T-cell (primary cell): ENCODE results near the gene RNF217. TPM values are rescaled to one million over a fixed set of nuclear protein-coding genes. Genes with fewer than 3 reads are reported as not detected.

Source experiments
- ATAC-seq, 4 experiments: fragments of 200-7000 bp in 3 of 4; fragments of 150-1000 bp in 1 of 4; cut with Tn5 transposase; replicated peaks in 1 of 4; 1 replicate in 3 of 4; 2 replicates in 1 of 4; pipeline ENCODE4 v1.10.0; 2021; ENCODE audit warnings: moderate library complexity in 3 of 4, mild to moderate bottlenecking in 2 of 4, moderate number of reproducible peaks in 1 of 4
- CTCF ChIA-PET, 2 donors: fragments of 300-600 bp; sonication (Branson Sonifier 250); formaldehyde crosslinking; loops; one replicate each; lab custom pipeline; 2022; ENCODE audit warnings: antibody characterized with exemption in 2 of 2; lab: Charles Lee
- POLR2A ChIA-PET, 2 donors: fragments of 300-600 bp; sonication (Branson Sonifier 250); formaldehyde crosslinking; loops; one replicate each; lab custom pipeline; 2022; ENCODE audit warnings: antibody characterized with exemption in 2 of 2; lab: Charles Lee
- DNase-seq, 35 experiments: peaks; one replicate each; pipeline versions ENCODE4 v3.0.0 to v3.0.0-alpha.2; 2013 to 2023
- H3K27ac ChIP-seq: one replicate; pipeline ENCODE4 v1.5.1; 2013; ENCODE audit warnings: low read length
- H3K27me3 ChIP-seq, 2 experiments: replicated peaks in 1 of 2; 1 replicate in 1 of 2; 2 replicates in 1 of 2; pipeline versions ENCODE4 v1.6.1 to v1.7.0; 2013; ENCODE audit warnings: low read length in 1 of 2, mixed read lengths in 1 of 2; ENCODE audit not compliant: control insufficient read depth in 2 of 2, insufficient read depth in 2 of 2; ENCODE audit errors: extremely low read depth in 1 of 2
- H3K36me3 ChIP-seq, 2 donors: 1 replicate in 1 of 2; 2 replicates in 1 of 2; pipeline versions ENCODE4 v1.6.1 to v1.7.0; 2013; ENCODE audit warnings: low read length in 1 of 2; ENCODE audit not compliant: control insufficient read depth in 2 of 2, insufficient read depth in 1 of 2; ENCODE audit errors: extremely low read depth in 1 of 2
- H3K4me1 ChIP-seq, 2 experiments: 1 replicate in 1 of 2; 2 replicates in 1 of 2; pipeline versions ENCODE4 v1.6.1 to v1.7.0; 2013; ENCODE audit warnings: low read length in 2 of 2, mixed read lengths in 1 of 2; ENCODE audit not compliant: insufficient read depth in 2 of 2, control insufficient read depth in 1 of 2; ENCODE audit errors: extremely low read depth in 1 of 2
- H3K4me3 ChIP-seq, 2 donors: 1 replicate in 1 of 2; 2 replicates in 1 of 2; pipeline versions ENCODE4 v1.5.1 to v1.7.0; 2013; ENCODE audit warnings: mild to moderate bottlenecking in 2 of 2, low read length in 1 of 2, moderate library complexity in 1 of 2; ENCODE audit not compliant: control insufficient read depth in 1 of 2; ENCODE audit errors: extremely low read depth in 1 of 2
- H3K9me3 ChIP-seq: 2 replicates; pipeline ENCODE4 v1.7.0; 2013
- H3K27ac Mint-ChIP-seq, 2 donors: one replicate each; pipeline ENCODE4 v1.8.0; 2020 to 2021; ENCODE audit warnings: mild to moderate bottlenecking in 2 of 2, mixed read lengths in 2 of 2
- H3K27me3 Mint-ChIP-seq, 2 donors: one replicate each; pipeline ENCODE4 v1.8.0; 2021 to 2022; ENCODE audit warnings: mixed read lengths in 2 of 2
- H3K36me3 Mint-ChIP-seq: one replicate; pipeline ENCODE4 v1.8.0; 2021; ENCODE audit warnings: mixed read lengths
- H3K4me1 Mint-ChIP-seq, 3 donors: one replicate each; pipeline ENCODE4 v1.8.0; 2020 to 2022; ENCODE audit warnings: mixed read lengths in 3 of 3, mild to moderate bottlenecking in 1 of 3
- H3K4me3 Mint-ChIP-seq, 3 donors: one replicate each; pipeline ENCODE4 v1.8.0; 2020 to 2022; ENCODE audit warnings: mild to moderate bottlenecking in 3 of 3, mixed read lengths in 3 of 3, moderate library complexity in 3 of 3
- H3K9me3 Mint-ChIP-seq, 3 donors: one replicate each; pipeline ENCODE4 v1.8.0; 2020 to 2022; ENCODE audit warnings: mixed read lengths in 3 of 3
- WGBS: methylation state at CpG from one replicate; pipeline ENCODE4 v1.1.5; 2013; ENCODE audit warnings: missing lambda C conversion rate; ENCODE audit not compliant: insufficient coverage; 5-methylcytosine and 5-hydroxymethylcytosine counted together
- total RNA-seq, 35 experiments: library from RNA in 6 of 35; stranded (reverse) in 6 of 35; fragments of 120-200 nt in 1 of 35; gene quantifications; one replicate each; pipeline versions ENCODE4 v1.2.1 to v1.2.4 and lab custom pipeline; 2013 to 2026

Gene RNF217
- total RNA-seq, 5 donors from 2014 or later (not counting 1 experiment from before 2014, with no cell fraction given): 0.16 to 0.89 (median 0.59) TPM

DNA sequence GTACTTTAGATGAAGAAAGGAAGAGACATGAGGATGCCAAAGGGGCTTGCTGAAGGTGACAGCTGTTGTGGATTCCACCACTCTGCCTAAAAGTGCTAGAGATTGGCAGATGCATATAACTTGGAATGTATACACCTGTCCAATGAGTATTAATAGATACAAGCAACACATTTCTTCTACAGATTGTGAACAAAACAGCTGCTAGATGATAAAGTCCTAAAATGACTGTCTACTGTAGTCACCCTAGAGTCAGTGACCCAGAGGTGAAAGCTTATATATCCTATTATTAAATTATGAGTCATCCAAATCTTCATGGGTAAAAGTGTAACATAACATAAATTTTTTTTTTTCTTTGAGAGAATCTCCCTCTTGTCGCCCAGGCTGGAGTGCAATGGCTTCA, 5.2 kb downstream of the RNF217 start:
- Histone ChIP-seq H3K4me3 (no peak overlapping the region), H3K36me3 (no peaks in the 10 kb centered on the region), H3K4me1 (peaks cover 5 to 7% of the 10 kb centered on the region in 2 experiments), H3K27ac (no peak overlapping the region), H3K9me3 (no peaks in the 10 kb centered on the region), H3K27me3 (peaks cover 0 to 9% of the 10 kb centered on the region in 2 experiments)
- no peaks in the 10 kb centered on the region for H3K36me3 Mint-ChIP-seq
- ATAC-seq (no peak), DNase-seq (no peak)
- WGBS: 100% methylated on average over 1 of the region's 1 CpG
- ChIA-PET POLR2A (no interaction called here), CTCF (no interaction called here)
- H3K9me3 Mint-ChIP-seq: no peaks in the 10 kb centered on the region
- no peak overlapping the region for H3K27ac Mint-ChIP-seq
- H3K4me3 Mint-ChIP-seq: no peak overlapping the region
- peaks cover 20 to 21% of the 10 kb centered on the region in 2 donors for H3K27me3 Mint-ChIP-seq
- peaks cover 7 to 11% (median 8%) of the 10 kb centered on the region in 3 donors for H3K4me1 Mint-ChIP-seq

DNA sequence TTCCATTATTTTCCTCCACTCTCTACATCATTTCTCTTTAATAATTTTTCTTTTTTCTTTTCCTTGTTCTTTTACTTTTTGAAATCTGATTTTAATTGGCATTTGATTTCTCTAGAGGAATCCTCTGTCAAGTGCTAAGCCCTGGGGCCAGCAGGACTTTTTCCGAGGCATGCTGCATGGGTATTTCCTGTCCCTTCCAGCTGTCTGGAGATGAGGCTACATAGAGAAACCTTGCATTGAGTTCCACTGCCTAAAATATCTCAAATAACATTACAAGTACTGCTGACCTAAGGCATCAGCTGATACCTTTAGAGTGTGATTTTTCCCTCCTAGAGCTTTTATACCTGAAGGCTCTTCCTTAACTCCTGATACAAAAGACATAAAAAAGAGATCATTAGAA, 6.2 kb downstream of the RNF217 start:
- no peaks in the 10 kb centered on the region for H3K36me3 ChIP-seq
- H3K4me1 Mint-ChIP-seq: peaks cover 2 to 6% (median 3%) of the 10 kb centered on the region in 3 donors
- no peak overlapping the region for H3K4me3 Mint-ChIP-seq
- DNase-seq (no peak), ATAC-seq (no peak)
- no CpG with 5 or more reads among the region's 1 CpG for WGBS
- H3K27me3 ChIP-seq: peaks cover 0 to under 1% of the 10 kb centered on the region in 2 experiments
- H3K36me3 Mint-ChIP-seq: no peaks in the 10 kb centered on the region
- no peak overlapping the region for H3K4me3 ChIP-seq
- ChIA-PET CTCF (no interaction called here), POLR2A (no interaction called here)
- no peak overlapping the region for H3K27ac ChIP-seq
- peaks cover 0 to 5% of the 10 kb centered on the region in 2 experiments for H3K4me1 ChIP-seq
- no peak overlapping the region for H3K27ac Mint-ChIP-seq
- H3K9me3 Mint-ChIP-seq: no peaks in the 10 kb centered on the region
- peaks cover 16% of the 10 kb centered on the region in 2 donors for H3K27me3 Mint-ChIP-seq
- no peaks in the 10 kb centered on the region for H3K9me3 ChIP-seq

DNA sequence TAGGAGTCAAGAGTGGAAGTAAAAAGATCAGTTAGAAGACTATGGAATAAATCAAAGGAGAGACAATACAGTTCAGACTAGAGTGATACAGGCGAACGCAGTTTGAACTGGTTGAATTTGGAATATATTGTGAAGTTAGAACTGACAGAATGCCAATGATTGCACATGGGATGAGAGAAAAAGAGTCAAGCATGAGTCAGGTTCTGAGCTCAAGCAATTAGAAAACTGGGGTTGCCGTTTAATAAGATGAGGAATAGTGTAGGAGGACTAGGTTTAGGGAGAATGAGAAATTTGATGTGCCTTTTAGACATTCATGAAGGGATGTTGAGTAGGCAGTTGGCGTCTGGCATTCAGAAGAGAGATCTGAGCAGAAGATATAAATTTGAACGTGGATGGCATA, 8.0 kb downstream of the RNF217 start:
- H3K36me3 ChIP-seq: no peaks in the 10 kb centered on the region
- Mint-ChIP-seq H3K36me3 (no peaks in the 10 kb centered on the region), H3K27ac (no peak overlapping the region), H3K4me1 (peaks cover 0 to 2% (median 0%) of the 10 kb centered on the region in 3 donors), H3K4me3 (no peak overlapping the region), H3K9me3 (no peaks in the 10 kb centered on the region), H3K27me3 (peaks cover 2 to 7% of the 10 kb centered on the region in 2 donors)
- H3K27ac ChIP-seq: no peak overlapping the region
- no peaks in the 10 kb centered on the region for H3K9me3 ChIP-seq
- no peaks in the 10 kb centered on the region for H3K27me3 ChIP-seq
- CTCF ChIA-PET: interaction anchor here in 1 of 2 donors (0.8 kb wide), 1 partner anchor 143 kb away, joined by 3 read pairs; no protein-coding TSS in a partner anchor
- DNase-seq (no peak), ATAC-seq (no peak)
- H3K4me1 ChIP-seq: peaks cover 0 to 3% of the 10 kb centered on the region in 2 experiments
- POLR2A ChIA-PET: no interaction called here
- WGBS: 87% methylated on average over 5 of the region's 5 CpGs
- H3K4me3 ChIP-seq: no peak overlapping the region

DNA sequence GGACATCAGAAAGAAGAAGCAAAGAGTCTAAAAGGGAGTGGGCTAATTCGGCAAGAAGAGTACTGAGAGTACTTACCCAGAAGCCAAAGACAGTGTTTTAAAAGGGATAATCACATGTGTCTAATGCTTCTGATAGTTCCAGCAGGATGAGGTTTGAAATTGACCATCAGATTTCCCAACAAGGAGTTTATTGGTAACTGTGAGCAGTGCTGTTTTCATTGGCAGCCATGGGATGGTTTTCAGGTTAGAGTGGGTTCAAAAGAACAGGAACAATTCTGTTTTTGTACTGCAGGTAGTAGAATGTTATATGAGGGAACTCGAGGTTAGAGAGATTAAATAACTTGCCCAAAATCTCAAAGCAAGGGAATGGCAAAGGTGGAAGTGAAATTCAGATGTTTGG, 8.5 kb downstream of the RNF217 start:
- Histone ChIP-seq H3K27ac (no peak overlapping the region), H3K27me3 (no peaks in the 10 kb centered on the region), H3K36me3 (no peaks in the 10 kb centered on the region), H3K4me3 (no peak overlapping the region), H3K9me3 (no peaks in the 10 kb centered on the region), H3K4me1 (peaks cover 0 to 3% of the 10 kb centered on the region in 2 experiments)
- WGBS: 40% methylated on average over 1 of the region's 2 CpGs
- H3K27ac Mint-ChIP-seq: no peak overlapping the region
- POLR2A ChIA-PET: no interaction called here
- CTCF ChIA-PET: no interaction called here
- H3K9me3 Mint-ChIP-seq: no peaks in the 10 kb centered on the region
- H3K36me3 Mint-ChIP-seq: no peaks in the 10 kb centered on the region
- no peak for ATAC-seq
- no peak overlapping the region for H3K4me3 Mint-ChIP-seq
- H3K4me1 Mint-ChIP-seq: peaks cover 0 to 2% (median 0%) of the 10 kb centered on the region in 3 donors
- DNase-seq: no peak
- H3K27me3 Mint-ChIP-seq: peaks cover 2 to 6% of the 10 kb centered on the region in 2 donors

- POLR2A ChIA-PET: no interaction called here
- no peak overlapping the region for H3K27ac Mint-ChIP-seq
- ATAC-seq (no peak), DNase-seq (no peak)
- H3K9me3 Mint-ChIP-seq: peaks cover 0 to 3% (median 0%) of the 10 kb centered on the region in 3 donors
- no peaks in the 10 kb centered on the region for H3K4me1 Mint-ChIP-seq
- no peak overlapping the region for H3K4me3 Mint-ChIP-seq
- H3K9me3 ChIP-seq: no peaks in the 10 kb centered on the region
- no peak overlapping the region for H3K4me3 ChIP-seq
- H3K27me3 ChIP-seq: no peaks in the 10 kb centered on the region
- WGBS: 86% methylated on average over 4 of the region's 6 CpGs
- H3K36me3 Mint-ChIP-seq: no peaks in the 10 kb centered on the region
- H3K27me3 Mint-ChIP-seq: peaks cover 0 to 4% of the 10 kb centered on the region in 2 donors
- CTCF ChIA-PET: no interaction called here
- no peaks in the 10 kb centered on the region for H3K4me1 ChIP-seq
- H3K36me3 ChIP-seq: no peaks in the 10 kb centered on the region
- no peak overlapping the region for H3K27ac ChIP-seq
Measured at GRCh38 chr6:124973780-124974179, 11.5 kb downstream of the RNF217 start.

- DNase-seq: no peak
- no peak overlapping the region for H3K27ac Mint-ChIP-seq
- Histone ChIP-seq H3K27ac (no peak overlapping the region), H3K36me3 (no peaks in the 10 kb centered on the region), H3K4me1 (no peaks in the 10 kb centered on the region), H3K27me3 (no peaks in the 10 kb centered on the region), H3K9me3 (no peaks in the 10 kb centered on the region), H3K4me3 (no peak overlapping the region)
- POLR2A ChIA-PET: no interaction called here
- H3K9me3 Mint-ChIP-seq: peaks cover 0 to 6% (median 0%) of the 10 kb centered on the region in 3 donors
- H3K27me3 Mint-ChIP-seq: peaks cover 0 to 14% of the 10 kb centered on the region in 2 donors
- ATAC-seq: no peak
- H3K4me3 Mint-ChIP-seq: no peak overlapping the region
- H3K36me3 Mint-ChIP-seq: no peaks in the 10 kb centered on the region
- 80% methylated on average over 2 of the region's 6 CpGs for WGBS
- H3K4me1 Mint-ChIP-seq: no peaks in the 10 kb centered on the region
- CTCF ChIA-PET: interaction anchor here in 1 of 2 donors (0.8 kb wide), 1 partner anchor 121 kb away, joined by 3 read pairs; no protein-coding TSS in a partner anchor
Measured at GRCh38 chr6:124974771-124975377, 12.6 kb downstream of the RNF217 start.
